Heart right ventricle (tissue), 16 donors: ENCODE results near the gene OTUD7B. TPM values are rescaled to one million over a fixed set of nuclear protein-coding genes. Genes with fewer than 3 reads are reported as not detected.

ENCODE experiments used
- ATAC-seq, 8 donors: fragments of 200-7000 bp; cut with Tn5 transposase; one replicate each; pipeline ENCODE4 v1.9.1; 2020; ENCODE audit warnings: mild to moderate bottlenecking in 8 of 8, moderate library complexity in 8 of 8, moderate number of reproducible peaks in 1 of 8
- DNase-seq, 2 donors: peaks; one replicate each; pipeline ENCODE4 v3.0.0-alpha.2; 2020
- H3K27ac ChIP-seq, 10 donors: fragments of 200-600 bp; sonication (generic) in 2 of 10; one replicate each; pipeline versions ENCODE4 v1.5.0 to v1.8.0; 2020 to 2022; ENCODE audit warnings: mild to moderate bottlenecking in 3 of 10
- H3K27me3 ChIP-seq, 7 donors: fragments of 200-600 bp; one replicate each; pipeline ENCODE4 v1.8.0; 2021 to 2022; ENCODE audit warnings: mild to moderate bottlenecking in 2 of 7
- H3K36me3 ChIP-seq, 9 donors: fragments of 200-600 bp; sonication (generic) in 1 of 9; one replicate each; pipeline versions ENCODE4 v1.5.0 to v1.8.0; 2020 to 2022; ENCODE audit warnings: mild to moderate bottlenecking in 2 of 9
- H3K4me1 ChIP-seq, 9 donors: fragments of 200-600 bp; sonication (generic) in 1 of 9; one replicate each; pipeline versions ENCODE4 v1.5.0 to v1.8.0; 2020 to 2022; ENCODE audit warnings: mild to moderate bottlenecking in 4 of 9
- H3K4me3 ChIP-seq, 10 donors: fragments of 200-600 bp; sonication (generic) in 2 of 10; one replicate each; pipeline versions ENCODE4 v1.5.0 to v1.8.0; 2020 to 2022; ENCODE audit warnings: mild to moderate bottlenecking in 7 of 10, moderate library complexity in 2 of 10
- H3K9me3 ChIP-seq, 11 donors: fragments of 200-600 bp in 10 of 11; sonication (generic) in 2 of 11; one replicate each; pipeline versions ENCODE4 v1.5.0 to v1.8.0; 2013 to 2022; ENCODE audit warnings: mild to moderate bottlenecking in 2 of 11, control low read depth in 1 of 11, moderate library complexity in 1 of 11
- WGBS, 2 donors: extraction: QIAGEN DNeasy Blood & Tissue Kit; methylation state at CpG; one replicate each; pipeline ENCODE4 v1.1.7; 2013; ENCODE audit warnings: inconsistent platforms in 1 of 2; 5-methylcytosine and 5-hydroxymethylcytosine counted together
- intact Hi-C, 10 donors: fragments of 100-400 bp; cut with DNase I; formaldehyde crosslinking; loops; one replicate each; pipeline versions ENCODE4 v1.11.1 to v1.14.2; 2022
- polyA plus RNA-seq, 2 donors: library from polyadenylated mRNA; stranded (reverse); fragments of 200-250 nt; gene quantifications; one replicate each; pipeline ENCODE4 v1.2.3, GENCODE V29; 2013
- total RNA-seq, 10 donors: library from RNA; stranded (reverse); fragmentation: NEBNext Ultra II Directional in 3 of 10; extraction: Animal tissue kit (Norgen Biotek cat#: 25700) in 3 of 10; gene quantifications; one replicate each; pipeline versions ENCODE4 v1.2.1 to v1.2.4, GENCODE V29; 2021 to 2023
- TF ChIP-seq, protein P1 (sequence below), 9 donors: fragments of 200-600 bp; sonication (generic) in 2 of 9; IDR thresholded peaks; one replicate each; pipeline versions ENCODE4 v1.5.0 to v1.8.0; 2021 to 2022; ENCODE audit warnings: antibody characterized with exemption in 9 of 9, mild to moderate bottlenecking in 5 of 9, moderate library complexity in 1 of 9
- donor health status: Arrhythmogenic right ventricular cardiomyopathy.
- donor health status: ischemic (EF 13 %, LVEDD 7.1; RV severe dilation, severe dysfunction).
- donor health status: healthy with polysubstance abuse.
- donor health status: DM: no; HTN: yes; CAD: no.
- donor health status: DM: no; HTN: no; CAD: no.
- donor health status: ischemic (EF 25% LVEDD 6.9; RV normal size, moderate dysfunction).
- donor health status: ischemic (EF 25% LVEDD 5.7; RV mildly dilated, moderate dysfunction).
- donor health status: healthy.
- donor health status: DM: yes; HTN: yes; CAD: no.
- donor health status: Ischemic cardiomyopathy.
- donor health status: ischemic (EF 35%, LVEDD 5.7; RV mildly dilated, moderate dysfunction).
- donor health status: nonischemic (EF 11% LVEDD 7.7; RV severe dilation, severe dysfunction).
- donor health status: DM: yes; HTN: yes; CAD: no.
- donor health status: PGD.
- donor health status: ischemic (EF 29% LVEDD 5.4; RV normal size, mild dysfunction).
- donor health status: nonischemic (EF 23%, LVEDD 6.1; RV moderate dilation, normal function).

OTUD7B gene
- total and polyA plus RNA-seq, 12 donors = 3.1 to 34.4 (median 28.1) TPM

GRCh38 chr1:149933208-149933607, 77.3 kb downstream of the OTUD7B start:
- DNase-seq (no peak), ATAC-seq (no peak)
- intact Hi-C loops = loop anchor here in 1 of 10 donors (5.0 kb wide), 1 partner anchor 36 kb away; the partner anchor contains the start of gene BOLA1
- 95 to 96% methylated on average over 4 of the region's 4 CpGs for WGBS, 2 donors
- TF ChIP-seq, protein P1, sequence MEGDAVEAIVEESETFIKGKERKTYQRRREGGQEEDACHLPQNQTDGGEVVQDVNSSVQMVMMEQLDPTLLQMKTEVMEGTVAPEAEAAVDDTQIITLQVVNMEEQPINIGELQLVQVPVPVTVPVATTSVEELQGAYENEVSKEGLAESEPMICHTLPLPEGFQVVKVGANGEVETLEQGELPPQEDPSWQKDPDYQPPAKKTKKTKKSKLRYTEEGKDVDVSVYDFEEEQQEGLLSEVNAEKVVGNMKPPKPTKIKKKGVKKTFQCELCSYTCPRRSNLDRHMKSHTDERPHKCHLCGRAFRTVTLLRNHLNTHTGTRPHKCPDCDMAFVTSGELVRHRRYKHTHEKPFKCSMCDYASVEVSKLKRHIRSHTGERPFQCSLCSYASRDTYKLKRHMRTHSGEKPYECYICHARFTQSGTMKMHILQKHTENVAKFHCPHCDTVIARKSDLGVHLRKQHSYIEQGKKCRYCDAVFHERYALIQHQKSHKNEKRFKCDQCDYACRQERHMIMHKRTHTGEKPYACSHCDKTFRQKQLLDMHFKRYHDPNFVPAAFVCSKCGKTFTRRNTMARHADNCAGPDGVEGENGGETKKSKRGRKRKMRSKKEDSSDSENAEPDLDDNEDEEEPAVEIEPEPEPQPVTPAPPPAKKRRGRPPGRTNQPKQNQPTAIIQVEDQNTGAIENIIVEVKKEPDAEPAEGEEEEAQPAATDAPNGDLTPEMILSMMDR (IDR thresholded peaks at IDR 0.05) = no peak
- Histone ChIP-seq H3K4me1 (peaks cover 0 to 43% (median 27%) of the 10 kb centered on the region in 9 donors), H3K9me3 (no peaks in the 10 kb centered on the region), H3K4me3 (no peak overlapping the region), H3K36me3 (peaks cover 0 to 32% (median 0%) of the 10 kb centered on the region in 9 donors), H3K27ac (no peak overlapping the region), H3K27me3 (no peaks in the 10 kb centered on the region)

- intact Hi-C loops = loop anchor here in 1 of 10 donors (5.0 kb wide), 1 partner anchor 35 kb away; the partner anchor contains the start of gene BOLA1
- TF ChIP-seq, protein P1 (IDR thresholded peaks at IDR 0.05) = no peak
- Histone ChIP-seq H3K4me3 (no peak overlapping the region), H3K4me1 (peaks cover 0 to 38% (median 22%) of the 10 kb centered on the region in 9 donors), H3K9me3 (no peaks in the 10 kb centered on the region), H3K36me3 (peaks cover 0 to 32% (median 0%) of the 10 kb centered on the region in 9 donors), H3K27me3 (no peaks in the 10 kb centered on the region), H3K27ac (no peak overlapping the region)
- 92 to 95% methylated on average over 8 of the region's 8 CpGs for WGBS, 2 donors
- ATAC-seq = no peak
- DNase-seq = no peak
Observed at GRCh38 chr1:149932474-149932873, 78.1 kb downstream of the OTUD7B start.

DNA sequence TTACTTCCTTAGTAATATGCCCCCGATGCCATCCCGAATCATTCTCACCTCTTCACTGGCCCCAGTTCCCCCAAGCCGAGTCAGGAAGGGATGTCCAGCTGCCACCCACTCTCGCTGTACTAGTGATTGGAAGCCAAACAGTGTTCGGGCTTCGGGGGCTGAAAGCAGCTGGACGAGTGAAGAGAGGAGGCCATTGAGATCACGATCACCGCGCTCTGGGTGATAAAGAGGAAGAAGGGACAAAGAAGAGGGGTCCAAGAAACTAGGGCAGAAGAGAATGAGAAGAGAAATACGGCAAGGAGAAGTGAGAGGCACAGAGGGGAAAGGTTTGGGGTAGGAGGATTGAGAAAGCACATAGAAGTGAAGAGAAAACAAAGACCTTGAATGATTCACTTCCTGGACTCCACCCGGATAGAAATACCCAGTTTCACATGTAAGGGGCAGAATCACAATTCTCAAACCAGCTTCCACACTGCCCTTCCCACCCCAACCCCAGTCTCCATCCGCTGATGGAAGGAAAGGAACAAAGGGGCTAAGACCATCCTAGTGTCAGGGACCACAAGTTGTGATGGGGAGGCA, 79.2 kb downstream of the OTUD7B start:
- 85 to 89% methylated on average over 13 of the region's 13 CpGs for WGBS, 2 donors

GRCh38 chr1:149929856-149930255, 80.7 kb downstream of the OTUD7B start:
- Histone ChIP-seq H3K4me1 (peaks cover 5 to 50% (median 30%) of the 10 kb centered on the region in 9 donors), H3K36me3 (peaks cover 0 to 52% (median 16%) of the 10 kb centered on the region in 9 donors), H3K9me3 (no peaks in the 10 kb centered on the region), H3K4me3 (no peak overlapping the region), H3K27ac (peak overlapping the region in 1 of 10 donors; percentile 8), H3K27me3 (no peaks in the 10 kb centered on the region)
- no peak for DNase-seq
- TF ChIP-seq, protein P1 (IDR thresholded peaks at IDR 0.05) = no peak
- 76 to 91% methylated on average over 2 of the region's 2 CpGs for WGBS, 2 donors
- intact Hi-C loops = loop anchor here in 3 of 10 donors (5.0 kb wide), 2 partner anchors 33 to 38 kb away; partner anchors contain the start of gene BOLA1 (in 1 of the 3)
- no peak for ATAC-seq

More for the DNA sequence above, 79.2 kb downstream of the OTUD7B start:
- Histone ChIP-seq H3K27ac (no peak overlapping the region), H3K36me3 (peaks cover 0 to 37% (median 4%) of the 10 kb centered on the region in 9 donors), H3K9me3 (no peaks in the 10 kb centered on the region), H3K4me3 (no peak overlapping the region), H3K4me1 (peaks cover 3 to 38% (median 21%) of the 10 kb centered on the region in 9 donors), H3K27me3 (no peaks in the 10 kb centered on the region)
- intact Hi-C loops = loop anchor here in 1 of 10 donors (5.0 kb wide), 1 partner anchor 34 kb away; the partner anchor contains the start of gene BOLA1
- DNase-seq (no peak), ATAC-seq (no peak)
- TF ChIP-seq, protein P1 (IDR thresholded peaks at IDR 0.05) = no peak
